Prostate gland (tissue), 2 donors: ENCODE data around the gene KDM1A. TPM values are rescaled to one million over a fixed set of nuclear protein-coding genes. Genes with fewer than 3 reads are reported as not detected.

ENCODE experiments used
- DNase-seq: peaks from one replicate; pipeline ENCODE4 v3.0.0-alpha.2; 2019; ENCODE audit warnings: low spot score
- H3K27ac ChIP-seq, 2 donors: fragments of 200-600 bp; sonication (generic); 2 replicates each; pipeline ENCODE4 v1.5.1; 2017 to 2019
- H3K27me3 ChIP-seq: fragments of 200-600 bp; sonication (generic); replicated peaks from 2 replicates; pipeline ENCODE4 v1.5.1; 2019; ENCODE audit not compliant: insufficient read depth
- H3K36me3 ChIP-seq, 2 donors: fragments of 200-600 bp; sonication (generic); 1 replicate in 1 of 2; 2 replicates in 1 of 2; pipeline versions ENCODE4 v1.5.1 to v1.8.1; 2017 to 2019
- H3K4me1 ChIP-seq: fragments of 200-600 bp; sonication (generic); replicated peaks from 2 replicates; pipeline ENCODE4 v1.5.1; 2019
- H3K4me3 ChIP-seq, 2 donors: fragments of 200-600 bp; sonication (generic); 2 replicates each; pipeline ENCODE4 v1.5.1; 2017 to 2019
- H3K9me3 ChIP-seq: fragments of 200-600 bp; sonication (generic); 2 replicates; pipeline ENCODE4 v1.5.1; 2017
- POLR2A ChIP-seq: fragments of 450-650 bp; IDR thresholded peaks from one replicate; pipeline ENCODE4 v1.6.1; 2016; ENCODE audit warnings: antibody characterized with exemption, mild to moderate bottlenecking
- POLR2AphosphoS5 ChIP-seq: sonication (generic); formaldehyde crosslinking; IDR thresholded peaks from one replicate; pipeline ENCODE4 v1.6.1; 2017; ENCODE audit warnings: antibody characterized with exemption
- WGBS: methylation state at CpG from one replicate; pipeline ENCODE4 v1.1.5; 2018; 5-methylcytosine and 5-hydroxymethylcytosine counted together
- intact Hi-C: fragments of 100-400 bp; cut with DNase I; formaldehyde crosslinking; loops from one replicate; pipeline ENCODE4 v1.14.2; 2022
- total RNA-seq, 2 donors: library from RNA; depleted of rRNA; stranded (reverse); fragments of >200 nt; gene quantifications; one replicate each; pipeline ENCODE4 v1.1.0, GENCODE V29; 2016
- TF ChIP-seq, protein P1 (sequence below), 4 experiments: fragments of 200-600 bp in 2 of 4; fragments of 450-650 bp in 2 of 4; sonication (generic) in 2 of 4; IDR thresholded peaks; 1 replicate in 3 of 4; 2 replicates in 1 of 4; pipeline ENCODE4 v1.5.1; 2016 to 2019; ENCODE audit warnings: antibody characterized with exemption in 4 of 4, mild to moderate bottlenecking in 2 of 4, moderate library complexity in 2 of 4

KDM1A gene
- total RNA-seq, 2 donors from 2014 or later = 75.1 to 94.5 TPM

DNA sequence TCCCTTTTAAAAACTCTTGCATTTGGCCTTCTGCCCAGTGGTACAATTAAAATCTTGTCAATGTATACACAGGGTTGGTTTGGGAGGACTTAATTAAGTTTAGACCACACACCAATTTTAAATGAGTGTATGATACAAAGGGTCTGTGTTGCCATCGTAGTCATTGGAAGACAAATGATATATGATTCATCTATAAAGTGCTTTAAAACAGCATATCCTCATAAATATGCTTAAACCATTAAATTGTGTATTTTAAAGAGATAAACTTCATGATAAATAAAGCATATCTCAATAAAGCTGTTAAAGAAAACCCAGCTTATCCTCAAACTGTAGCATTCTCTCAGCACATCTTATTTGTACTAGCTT lies 79.9 kb downstream of the KDM1A start:
- intact Hi-C loops = loop anchor here (2.0 to 10.0 kb wide), 3 partner anchors 86 to 306 kb away; no protein-coding TSS in a partner anchor
- TF ChIP-seq, protein P1, sequence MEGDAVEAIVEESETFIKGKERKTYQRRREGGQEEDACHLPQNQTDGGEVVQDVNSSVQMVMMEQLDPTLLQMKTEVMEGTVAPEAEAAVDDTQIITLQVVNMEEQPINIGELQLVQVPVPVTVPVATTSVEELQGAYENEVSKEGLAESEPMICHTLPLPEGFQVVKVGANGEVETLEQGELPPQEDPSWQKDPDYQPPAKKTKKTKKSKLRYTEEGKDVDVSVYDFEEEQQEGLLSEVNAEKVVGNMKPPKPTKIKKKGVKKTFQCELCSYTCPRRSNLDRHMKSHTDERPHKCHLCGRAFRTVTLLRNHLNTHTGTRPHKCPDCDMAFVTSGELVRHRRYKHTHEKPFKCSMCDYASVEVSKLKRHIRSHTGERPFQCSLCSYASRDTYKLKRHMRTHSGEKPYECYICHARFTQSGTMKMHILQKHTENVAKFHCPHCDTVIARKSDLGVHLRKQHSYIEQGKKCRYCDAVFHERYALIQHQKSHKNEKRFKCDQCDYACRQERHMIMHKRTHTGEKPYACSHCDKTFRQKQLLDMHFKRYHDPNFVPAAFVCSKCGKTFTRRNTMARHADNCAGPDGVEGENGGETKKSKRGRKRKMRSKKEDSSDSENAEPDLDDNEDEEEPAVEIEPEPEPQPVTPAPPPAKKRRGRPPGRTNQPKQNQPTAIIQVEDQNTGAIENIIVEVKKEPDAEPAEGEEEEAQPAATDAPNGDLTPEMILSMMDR (IDR thresholded peaks at IDR 0.05) = no peak
- TF ChIP-seq POLR2AphosphoS5 (no peak), POLR2A (no peak)
- H3K4me1 ChIP-seq = no peaks in the 10 kb centered on the region

GRCh38 chr1:23100074-23100748 lies 80.9 kb downstream of the KDM1A start:
- H3K4me3 ChIP-seq = no peak overlapping the region
- no peaks in the 10 kb centered on the region for H3K27me3 ChIP-seq
- no peak overlapping the region for H3K27ac ChIP-seq
- intact Hi-C loops = loop anchor here (5.0 kb wide), 1 partner anchor 67 kb away; the partner anchor contains the start of gene LUZP1
- whole genome bisulfite sequencing = 61% methylated on average over 3 of the region's 3 CpGs
- DNase-seq = no peak
- H3K4me1 ChIP-seq = no peaks in the 10 kb centered on the region
- no peaks in the 10 kb centered on the region for H3K36me3 ChIP-seq
- no peak for TF ChIP-seq POLR2AphosphoS5
- TF ChIP-seq, protein P1 (IDR thresholded peaks at IDR 0.05) = no peak
- H3K9me3 ChIP-seq = no peaks in the 10 kb centered on the region

More for the DNA sequence above, 79.9 kb downstream of the KDM1A start:
- Histone ChIP-seq H3K9me3 (no peaks in the 10 kb centered on the region), H3K4me3 (no peak overlapping the region), H3K36me3 (no peaks in the 10 kb centered on the region), H3K27ac (no peak overlapping the region), H3K27me3 (no peaks in the 10 kb centered on the region)
- 72% methylated on average over 1 of the region's 1 CpG for WGBS
- DNase-seq = no peak

- WGBS = 88% methylated on average over 3 of the region's 3 CpGs
- H3K4me1 ChIP-seq = no peaks in the 10 kb centered on the region
- H3K27ac ChIP-seq = no peak overlapping the region
- H3K4me3 ChIP-seq = no peak overlapping the region
- intact Hi-C loops = loop anchor here (5.0 kb wide), 1 partner anchor 66 kb away; the partner anchor contains the start of gene LUZP1
- no peaks in the 10 kb centered on the region for H3K27me3 ChIP-seq
- H3K9me3 ChIP-seq = no peaks in the 10 kb centered on the region
- no peak for DNase-seq
- TF ChIP-seq, protein P1 (IDR thresholded peaks at IDR 0.05) = no peak
- TF ChIP-seq POLR2AphosphoS5 (no peak), POLR2A (no peak)
- H3K36me3 ChIP-seq = no peaks in the 10 kb centered on the region
These were observed 82.0 kb downstream of the KDM1A start for GRCh38 chr1:23101101-23101827.

GRCh38 chr1:23101887-23102286 lies 82.6 kb downstream of the KDM1A start:
- Histone ChIP-seq H3K27ac (no peak overlapping the region), H3K4me1 (no peaks in the 10 kb centered on the region), H3K4me3 (no peak overlapping the region), H3K36me3 (no peaks in the 10 kb centered on the region), H3K9me3 (no peaks in the 10 kb centered on the region), H3K27me3 (no peaks in the 10 kb centered on the region)
- WGBS = 60% methylated on average over 2 of the region's 2 CpGs
- intact Hi-C loops = loop anchor here (5.0 kb wide), 1 partner anchor 65 kb away; the partner anchor contains the start of gene LUZP1
- no peak for DNase-seq
- no peak for TF ChIP-seq POLR2AphosphoS5
- TF ChIP-seq, protein P1 (IDR thresholded peaks at IDR 0.05) = no peak
- no peak for TF ChIP-seq POLR2A
